Fibroblast of upper back skin (primary cell): ENCODE results near the gene SNX8.
A peak's percentile ranks its signal among the peaks of the same experiment; 100 is the strongest.
"Not testable (repeated sequence)": the region's sequence is repeated elsewhere in the genome, so short reads cannot be mapped to it uniquely, and the experiment has no call there.

Experiments
- DNase-seq: peaks from one replicate; pipeline ENCODE4 v3.0.0-alpha.2; 2013

SNX8 gene

GRCh38 chr7:2289111-2289586, 25.1 kb downstream of the SNX8 start:
- peak; percentile 40 for DNase-seq

GRCh38 chr7:2288503-2288902, 25.7 kb downstream of the SNX8 start:
- no peak for DNase-seq

- no peak for DNase-seq
Measured at GRCh38 chr7:2287745-2288144, 26.5 kb downstream of the SNX8 start.

GRCh38 chr7:2283074-2283473, 31.2 kb downstream of the SNX8 start:
- no peak for DNase-seq

- no peak for DNase-seq
Measured at GRCh38 chr7:2282185-2282751, 32.0 kb downstream of the SNX8 start.

- peak; percentile 68 for DNase-seq
Measured at GRCh38 chr7:2281541-2281940, 32.7 kb downstream of the SNX8 start.

GRCh38 chr7:2280424-2280823, 33.8 kb downstream of the SNX8 start:
- DNase-seq, result no peak

- peak; percentile 6 for DNase-seq
Measured at GRCh38 chr7:2279896-2280295, 34.3 kb downstream of the SNX8 start.

- DNase-seq, result no peak
Measured at GRCh38 chr7:2278026-2278425, 36.2 kb downstream of the SNX8 start.

- DNase-seq, result no peak
Measured at GRCh38 chr7:2276107-2276506, 38.1 kb downstream of the SNX8 start.

- no peak for DNase-seq
Measured at GRCh38 chr7:2275101-2275500, 39.1 kb downstream of the SNX8 start.

- no peak for DNase-seq
Measured at GRCh38 chr7:2274666-2275065, 39.6 kb downstream of the SNX8 start.

GRCh38 chr7:2273866-2274265, 40.4 kb downstream of the SNX8 start:
- no peak for DNase-seq

- DNase-seq, result no peak
Measured at GRCh38 chr7:2272031-2272430, 42.2 kb downstream of the SNX8 start.

GRCh38 chr7:2271273-2272026, 42.8 kb downstream of the SNX8 start:
- no peak for DNase-seq

GRCh38 chr7:2270495-2270894, 43.7 kb downstream of the SNX8 start:
- no peak for DNase-seq

- DNase-seq, result no peak
Measured at GRCh38 chr7:2269991-2270460, 44.2 kb downstream of the SNX8 start.

- not testable (repeated sequence) for DNase-seq
Measured at GRCh38 chr7:2269089-2269990, 44.9 kb downstream of the SNX8 start.

- DNase-seq, result no peak
Measured at GRCh38 chr7:2266911-2267310, 47.3 kb downstream of the SNX8 start.

GRCh38 chr7:2264158-2264557, 50.1 kb downstream of the SNX8 start:
- DNase-seq, result no peak

GRCh38 chr7:2263176-2263575, 51.1 kb downstream of the SNX8 start:
- no peak for DNase-seq

- DNase-seq, result no peak
Measured at GRCh38 chr7:2261611-2262010, 52.6 kb downstream of the SNX8 start.

GRCh38 chr7:2260820-2261219, 53.4 kb downstream of the SNX8 start:
- DNase-seq, result no peak

GRCh38 chr7:2259480-2259879, 54.8 kb downstream of the SNX8 start:
- no peak for DNase-seq
